HCT116 (cell line): ENCODE data around the gene SH3BP5L. TPM values are rescaled to one million over a fixed set of nuclear protein-coding genes. Genes with fewer than 3 reads are reported as not detected.

ENCODE experiments used
- ATAC-seq: fragments of 200-7000 bp; cut with Tn5 transposase; 2 replicates; pipeline ENCODE4 v1.9.1; 2020; ENCODE audit warnings: mild to moderate bottlenecking, moderate library complexity
- BruUV-seq: library from RNA; stranded (reverse); fragments of 400-500 nt; replicated peaks from 2 replicates; lab custom pipeline; 2021; lab: Mats Ljungman, UMichigan
- CTCF ChIA-PET: fragments of 300-600 bp; sonication (Branson Sonifier 250); formaldehyde crosslinking; loops from one replicate; lab custom pipeline; 2021; ENCODE audit warnings: antibody characterized with exemption; lab: Charles Lee
- POLR2A ChIA-PET: fragments of 300-600, 350-600 bp; sonication (Branson Sonifier 250); formaldehyde crosslinking; loops from one replicate; lab custom pipeline; 2021; ENCODE audit warnings: antibody characterized with exemption; lab: Charles Lee
- RAD21 ChIA-PET, 2 experiments: fragments of 300-600 bp; sonication (Branson Sonifier 250); formaldehyde crosslinking; loops; one replicate each; lab custom pipeline; 2023; ENCODE audit warnings: low total read pairs in 2 of 2; ENCODE audit not compliant: uncharacterized antibody in 2 of 2, unreplicated experiment in 2 of 2, low non-redundant PET in 1 of 2; lab: Charles Lee
- DNase-seq: peaks from one replicate; pipeline ENCODE4 v3.0.0-alpha.2; 2010; ENCODE audit warnings: low read depth, low spot score
- H2AFZ ChIP-seq: fragments of 200-600 bp; shearing (Covaris generic), sonication (generic); 2 replicates; pipeline ENCODE4 v1.6.1; 2017; ENCODE audit warnings: low read depth, mixed run types, mixed read lengths, antibody characterized with exemption, low read length; ENCODE audit not compliant: poor library complexity, severe bottlenecking
- H3K27ac ChIP-seq: 2 replicates; pipeline ENCODE4 v1.5.1; 2012; ENCODE audit warnings: low read depth, low read length
- H3K27me3 ChIP-seq: fragments of 200-600 bp; sonication (generic); 2 replicates; pipeline ENCODE4 v1.6.1; 2016; ENCODE audit warnings: mixed run types, low read length, mixed read lengths; ENCODE audit not compliant: insufficient read depth
- H3K36me3 ChIP-seq, 2 experiments: fragments of 200-500 bp in 1 of 2; fragments of 200-600 bp in 1 of 2; sonication (Bioruptor generic) in 1 of 2; sonication (generic) in 1 of 2; 2 replicates each; pipeline versions ENCODE4 v1.5.1 to v1.6.1; 2014 to 2016; ENCODE audit warnings: low read length in 2 of 2, inconsistent platforms in 1 of 2, mixed read lengths in 1 of 2, mixed run types in 1 of 2; ENCODE audit not compliant: insufficient read depth in 2 of 2, control insufficient read depth in 1 of 2
- H3K4me1 ChIP-seq, 2 experiments: fragments of 200-600 bp in 1 of 2; sonication (generic) in 1 of 2; 2 replicates each; pipeline versions ENCODE4 v1.5.1 to v1.6.1; 2012 to 2017; ENCODE audit warnings: low read length in 2 of 2, inconsistent platforms in 1 of 2, mild to moderate bottlenecking in 1 of 2, mixed read lengths in 1 of 2, mixed run types in 1 of 2, moderate library complexity in 1 of 2; ENCODE audit not compliant: insufficient read depth in 2 of 2, control insufficient read depth in 1 of 2
- H3K4me2 ChIP-seq: fragments of 200-600 bp; sonication (generic); 2 replicates; pipeline ENCODE4 v1.6.1; 2017; ENCODE audit warnings: mixed run types, low read length, mixed read lengths
- H3K4me3 ChIP-seq, 2 experiments: fragments of 200-600 bp in 1 of 2; sonication (generic) in 1 of 2; replicated peaks in 1 of 2; 2 replicates each; pipeline ENCODE4 v1.5.1; 2011 to 2016; ENCODE audit warnings: low read length in 2 of 2, control low read depth in 1 of 2, low read depth in 1 of 2, mild to moderate bottlenecking in 1 of 2, mixed read lengths in 1 of 2, mixed run types in 1 of 2
- H3K79me2 ChIP-seq: fragments of 200-600 bp; sonication (generic); 2 replicates; pipeline ENCODE4 v1.6.1; 2017; ENCODE audit warnings: mild to moderate bottlenecking, mixed run types, low read length, moderate library complexity, mixed read lengths; ENCODE audit not compliant: insufficient read depth
- H3K9ac ChIP-seq: fragments of 200-600 bp; sonication (generic); 2 replicates; pipeline ENCODE4 v1.6.1; 2016; ENCODE audit warnings: low read length, mixed read lengths
- H3K9me2 ChIP-seq: fragments of 200-600 bp; sonication (generic), shearing (Covaris generic); 2 replicates; pipeline ENCODE4 v1.6.1; 2017; ENCODE audit warnings: mixed run types, mild to moderate bottlenecking, moderate library complexity; ENCODE audit not compliant: insufficient read depth
- H3K9me3 ChIP-seq, 2 experiments: fragments of 200-500 bp in 1 of 2; fragments of 200-600 bp in 1 of 2; sonication (Bioruptor generic) in 1 of 2; sonication (generic) in 1 of 2; 2 replicates each; pipeline ENCODE4 v1.6.1; 2014 to 2017; ENCODE audit warnings: low read length in 2 of 2, mixed read lengths in 2 of 2, inconsistent platforms in 1 of 2, low read depth in 1 of 2, mild to moderate bottlenecking in 1 of 2, mixed run types in 1 of 2, moderate library complexity in 1 of 2; ENCODE audit not compliant: control insufficient read depth in 1 of 2, insufficient read depth in 1 of 2
- H4K20me1 ChIP-seq: fragments of 200-600 bp; sonication (generic), shearing (Covaris generic); 2 replicates; pipeline ENCODE4 v1.6.1; 2017; ENCODE audit warnings: mixed run types, mild to moderate bottlenecking, moderate library complexity; ENCODE audit not compliant: insufficient read depth
- CBX3 ChIP-seq: IDR thresholded peaks from 2 replicates; pipeline ENCODE4 v1.6.1; 2012; ENCODE audit warnings: low read depth
- CEBPB ChIP-seq: IDR thresholded peaks from 2 replicates; pipeline ENCODE4 v1.6.1; 2012; ENCODE audit warnings: low read depth
- EZH2phosphoT487 ChIP-seq: fragments of 200-600 bp; IDR thresholded peaks from 2 replicates; pipeline ENCODE4 v1.6.1; 2018; ENCODE audit warnings: antibody characterized with exemption, borderline replicate concordance
- FOSL1 ChIP-seq: IDR thresholded peaks from 2 replicates; pipeline ENCODE4 v1.6.1; 2012; ENCODE audit warnings: low read depth
- POLR2A ChIP-seq: IDR thresholded peaks from 2 replicates; pipeline ENCODE4 v1.7.0; 2011; ENCODE audit warnings: borderline replicate concordance; ENCODE audit not compliant: insufficient read depth, insufficient read length; ENCODE audit errors: extremely low read depth
- POLR2AphosphoS5 ChIP-seq: IDR thresholded peaks from 2 replicates; pipeline ENCODE4 v1.6.1; 2011; ENCODE audit warnings: mild to moderate bottlenecking, low read depth, low read length, moderate library complexity
- RAD21 ChIP-seq: IDR thresholded peaks from 2 replicates; pipeline ENCODE4 v1.6.1; 2012; ENCODE audit warnings: low read depth, mild to moderate bottlenecking
- SIN3A ChIP-seq: IDR thresholded peaks from 2 replicates; pipeline ENCODE4 v1.6.1; 2012; ENCODE audit warnings: low read depth
- SP1 ChIP-seq: IDR thresholded peaks from 2 replicates; pipeline ENCODE4 v1.6.1; 2012; ENCODE audit warnings: low read depth
- TCF7L2 ChIP-seq: IDR thresholded peaks from 2 replicates; pipeline ENCODE4 v1.7.0; 2011; ENCODE audit warnings: borderline replicate concordance, inconsistent platforms; ENCODE audit not compliant: insufficient read depth, insufficient read length; ENCODE audit errors: extremely low read depth
- ZFX ChIP-seq: fragments of 450-650 bp; IDR thresholded peaks from 2 replicates; pipeline ENCODE4 v1.6.1; 2017
- intact Hi-C: fragments of 100-400 bp; cut with micrococcal nuclease; formaldehyde crosslinking; loops from 2 replicates; pipeline ENCODE4 v1.10.0; 2022
- total RNA-seq: library from RNA; stranded (reverse); gene quantifications from one replicate; pipeline ENCODE4 v1.2.1, GENCODE V29; 2021; ENCODE audit not compliant: unreplicated experiment
- TF ChIP-seq, protein P1 (sequence below): IDR thresholded peaks from 2 replicates; pipeline ENCODE4 v1.6.1; 2011; ENCODE audit warnings: mild to moderate bottlenecking, low read length, moderate library complexity; ENCODE audit not compliant: insufficient replicate concordance; ENCODE audit errors: extremely low read depth

Gene SH3BP5L
- total RNA-seq, 1 experiment from 2014 or later: 22.3 TPM

DNA sequence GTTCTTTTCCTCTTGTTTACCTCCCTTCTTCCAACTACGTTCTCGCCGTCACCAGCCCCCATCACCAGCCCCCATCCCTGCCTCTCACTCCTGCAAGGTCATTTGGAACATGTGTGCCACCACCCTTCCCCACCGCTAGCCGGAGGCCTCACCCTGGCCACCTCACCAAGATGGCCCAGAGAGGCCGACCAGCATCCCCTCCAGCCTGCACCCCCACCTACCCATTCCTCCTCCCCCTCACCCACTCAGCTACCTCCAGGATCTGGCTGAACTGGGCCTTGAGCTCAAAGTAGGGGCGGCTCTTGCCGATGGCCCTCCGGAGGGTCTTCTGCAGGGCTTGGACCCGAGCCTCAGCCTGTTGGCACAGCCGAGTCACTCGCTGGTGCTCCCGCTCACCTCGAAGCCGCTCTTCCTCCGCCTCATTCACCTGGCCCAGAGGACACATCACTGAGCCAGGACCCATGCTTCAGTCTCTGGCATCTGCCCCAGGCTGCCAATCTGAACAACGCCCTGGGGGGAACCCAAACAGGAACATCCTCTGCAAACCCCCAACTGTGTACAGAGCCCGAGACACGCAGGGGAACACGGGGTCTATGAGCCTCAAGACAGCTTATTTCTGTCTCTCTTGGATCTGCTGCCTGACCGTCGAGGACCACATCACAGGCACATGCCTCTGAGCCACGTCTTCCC is 12.8 kb downstream of the SH3BP5L start:
- TF ChIP-seq CBX3: no peak
- no peak for TF ChIP-seq FOSL1
- no peak for TF ChIP-seq EZH2phosphoT487
- no peak for TF ChIP-seq SP1
- no peak for TF ChIP-seq ZFX
- TF ChIP-seq TCF7L2: no peak
- no peak for TF ChIP-seq CEBPB
- no peak for TF ChIP-seq SIN3A
- no peak for TF ChIP-seq RAD21
- TF ChIP-seq, protein P1, sequence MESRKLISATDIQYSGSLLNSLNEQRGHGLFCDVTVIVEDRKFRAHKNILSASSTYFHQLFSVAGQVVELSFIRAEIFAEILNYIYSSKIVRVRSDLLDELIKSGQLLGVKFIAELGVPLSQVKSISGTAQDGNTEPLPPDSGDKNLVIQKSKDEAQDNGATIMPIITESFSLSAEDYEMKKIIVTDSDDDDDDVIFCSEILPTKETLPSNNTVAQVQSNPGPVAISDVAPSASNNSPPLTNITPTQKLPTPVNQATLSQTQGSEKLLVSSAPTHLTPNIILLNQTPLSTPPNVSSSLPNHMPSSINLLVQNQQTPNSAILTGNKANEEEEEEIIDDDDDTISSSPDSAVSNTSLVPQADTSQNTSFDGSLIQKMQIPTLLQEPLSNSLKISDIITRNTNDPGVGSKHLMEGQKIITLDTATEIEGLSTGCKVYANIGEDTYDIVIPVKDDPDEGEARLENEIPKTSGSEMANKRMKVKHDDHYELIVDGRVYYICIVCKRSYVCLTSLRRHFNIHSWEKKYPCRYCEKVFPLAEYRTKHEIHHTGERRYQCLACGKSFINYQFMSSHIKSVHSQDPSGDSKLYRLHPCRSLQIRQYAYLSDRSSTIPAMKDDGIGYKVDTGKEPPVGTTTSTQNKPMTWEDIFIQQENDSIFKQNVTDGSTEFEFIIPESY: no peak
- no peak for TF ChIP-seq POLR2AphosphoS5
- no peak for TF ChIP-seq POLR2A
- Histone ChIP-seq H3K9me3 (no peaks in the 10 kb centered on the region), H3K9ac (no peak overlapping the region), H3K27me3 (no peaks in the 10 kb centered on the region), H3K27ac (no peak overlapping the region), H3K4me2 (no peak overlapping the region), H3K4me3 (no peak overlapping the region), H2AFZ (no peak overlapping the region), H4K20me1 (no peaks in the 10 kb centered on the region), H3K4me1 (no peaks in the 10 kb centered on the region), H3K79me2 (no peaks in the 10 kb centered on the region; the same call in 1 of the 2 replicates), H3K9me2 (no peaks in the 10 kb centered on the region), H3K36me3 (peaks cover 6 to 26% of the 10 kb centered on the region in 2 experiments; a peak in 3 of 4 replicates)
- no TSS peak for BruUV-seq
- ChIA-PET POLR2A (no interaction called here), RAD21 (no interaction called here), CTCF (no interaction called here)
- DNase-seq (no peak), ATAC-seq (no peak)
- intact Hi-C loops: no loop called here
